Measurements from ENCODE around the gene PGAM4. TPM values are rescaled to one million over a fixed set of nuclear protein-coding genes. Genes with fewer than 3 reads are reported as not detected.
"Not testable (repeated sequence)": the region's sequence is repeated elsewhere in the genome, so short reads cannot be mapped to it uniquely, and the experiment has no call there.

PGAM4 gene
- total RNA-seq, 2 experiments from 2014 or later: 0.70 to 1.9 TPM

DNA sequence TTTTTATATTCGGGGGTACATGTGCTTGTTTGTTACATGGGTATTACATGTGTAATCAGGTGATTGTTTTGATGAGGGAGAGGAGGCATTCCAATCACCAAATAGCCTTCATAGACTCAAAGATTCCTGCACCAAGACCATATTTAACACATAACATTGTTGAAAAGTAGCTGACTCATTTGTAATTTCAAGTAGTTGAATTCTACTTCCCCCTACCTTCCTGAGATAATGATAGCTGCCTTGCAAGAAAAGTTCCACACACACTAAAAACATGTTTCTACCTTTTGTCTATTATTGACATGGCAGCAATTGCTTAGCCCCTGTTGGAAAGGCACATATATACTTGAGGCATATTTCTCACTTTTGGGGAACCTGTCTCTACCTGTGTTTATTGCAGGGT lies 16.1 kb downstream of the PGAM4 start:
- no peaks in the 10 kb centered on the region for H3K27me3 Mint-ChIP-seq
- peaks cover 3% of the 10 kb centered on the region for H3K9me3 Mint-ChIP-seq
- intact Hi-C loops (cut with micrococcal nuclease): no loop called here
- H3K4me3 Mint-ChIP-seq: no peak overlapping the region
- POLR2A ChIA-PET: interaction anchor here (0.7 to 0.9 kb wide), 2 partner anchors 18 to 35 kb away, joined by 3 read pairs; no protein-coding TSS in a partner anchor
- CTCF ChIA-PET: no interaction called here
- H3K36me3 Mint-ChIP-seq: peaks cover 10% of the 10 kb centered on the region
- H3K4me1 Mint-ChIP-seq (ENCODE audit: low read depth): peaks cover 15% of the 10 kb centered on the region
- H3K27ac Mint-ChIP-seq: no peak overlapping the region
- DNase-seq: no peak

GRCh38 chrX:77952173-77952572 lies 17.3 kb downstream of the PGAM4 start:
- H3K27me3 Mint-ChIP-seq: no peaks in the 10 kb centered on the region
- CTCF ChIA-PET: no interaction called here

GRCh38 chrX:77949840-77950239 lies 19.6 kb downstream of the PGAM4 start:
- Mint-ChIP-seq H3K9me3 (no peaks in the 10 kb centered on the region), H3K4me3 (no peak overlapping the region), H3K4me1 (ENCODE audit: low read depth) (peaks cover 6% of the 10 kb centered on the region), H3K27me3 (no peaks in the 10 kb centered on the region), H3K27ac (no peak overlapping the region), H3K36me3 (peaks cover 2% of the 10 kb centered on the region)
- ChIA-PET CTCF (no interaction called here), POLR2A (no interaction called here)
- intact Hi-C loops (cut with micrococcal nuclease): no loop called here
- DNase-seq: no peak

More at GRCh38 chrX:77952173-77952572, 17.3 kb downstream of the PGAM4 start:
- Mint-ChIP-seq H3K27ac (no peak overlapping the region), H3K36me3 (peaks cover 5% of the 10 kb centered on the region), H3K4me3 (no peak overlapping the region), H3K4me1 (ENCODE audit: low read depth) (peaks cover 8% of the 10 kb centered on the region), H3K9me3 (peaks cover 3% of the 10 kb centered on the region)
- intact Hi-C loops (cut with micrococcal nuclease): no loop called here
- DNase-seq: no peak
- POLR2A ChIA-PET: no interaction called here

- no peak for DNase-seq
- peaks cover 3% of the 10 kb centered on the region for H3K4me1 Mint-ChIP-seq (ENCODE audit: low read depth)
- no peaks in the 10 kb centered on the region for H3K27me3 Mint-ChIP-seq
- intact Hi-C loops (cut with micrococcal nuclease): no loop called here
- POLR2A ChIA-PET: no interaction called here
- H3K36me3 Mint-ChIP-seq: peaks cover 2% of the 10 kb centered on the region
- CTCF ChIA-PET: no interaction called here
- no peak overlapping the region for H3K27ac Mint-ChIP-seq
- H3K4me3 Mint-ChIP-seq: no peak overlapping the region
- H3K9me3 Mint-ChIP-seq: no peaks in the 10 kb centered on the region
Measured at GRCh38 chrX:77946571-77946970, 22.9 kb downstream of the PGAM4 start.

DNA sequence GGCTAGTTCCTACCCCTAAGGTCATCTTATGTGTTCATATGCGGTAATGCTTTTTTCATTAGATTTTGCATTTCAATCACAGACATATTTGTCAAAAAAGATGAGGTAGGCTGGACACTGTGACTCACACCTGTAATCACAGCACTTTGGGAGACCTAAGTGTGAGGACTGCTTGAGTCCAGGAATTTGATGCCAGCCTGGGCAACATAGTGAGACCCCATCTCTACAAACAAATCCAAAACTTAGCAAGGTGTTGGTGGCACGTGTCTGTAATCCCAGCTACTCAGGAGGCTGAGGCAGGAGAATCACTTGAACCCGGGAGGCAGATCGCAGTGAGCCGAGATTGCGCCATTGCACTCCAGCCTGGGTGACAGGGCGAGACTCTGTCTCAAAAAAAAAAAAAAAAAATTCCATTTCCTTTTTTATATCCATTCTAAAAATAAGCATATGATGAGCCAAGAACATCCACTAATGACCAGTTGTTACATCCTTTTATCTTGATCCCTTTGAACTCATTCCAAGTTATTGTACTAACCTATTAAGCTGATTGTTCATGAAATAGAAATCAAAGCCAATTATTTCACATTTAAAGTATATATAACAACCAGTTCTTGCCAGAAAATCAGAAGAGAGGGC lies 23.4 kb downstream of the PGAM4 start:
- H3K4me1 Mint-ChIP-seq (ENCODE audit: low read depth): peaks cover 3% of the 10 kb centered on the region
- H3K36me3 Mint-ChIP-seq: peaks cover 2% of the 10 kb centered on the region
- no peak for DNase-seq
- no peak overlapping the region for H3K4me3 Mint-ChIP-seq
- ChIA-PET POLR2A (no interaction called here), CTCF (no interaction called here)
- no peaks in the 10 kb centered on the region for H3K9me3 Mint-ChIP-seq
- no peak overlapping the region for H3K27ac Mint-ChIP-seq
- no peaks in the 10 kb centered on the region for H3K27me3 Mint-ChIP-seq
- intact Hi-C loops (cut with micrococcal nuclease): no loop called here

DNA sequence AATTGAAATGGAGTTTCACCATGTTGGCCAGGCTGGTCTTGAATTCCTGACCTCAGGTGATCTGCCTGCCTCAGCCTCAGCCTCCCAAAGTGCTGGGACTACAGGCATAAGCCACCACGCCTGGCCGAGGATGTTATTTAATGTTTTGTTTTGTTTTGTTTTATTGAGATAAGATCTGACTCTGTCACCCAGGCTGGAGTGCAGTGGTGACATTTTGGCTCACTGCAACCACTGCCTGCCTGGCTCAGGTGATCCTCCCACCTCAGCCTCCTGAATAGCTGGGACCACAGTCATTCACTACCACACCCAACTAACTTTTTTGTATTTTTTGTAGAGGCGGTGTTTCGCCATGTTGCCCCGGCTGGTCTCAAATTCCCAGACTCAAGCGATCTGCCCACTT lies 24.4 kb downstream of the PGAM4 start:
- POLR2A ChIA-PET; H3K4me3 Mint-ChIP-seq; DNase-seq; CTCF ChIA-PET; H3K27me3 Mint-ChIP-seq; H3K9me3 Mint-ChIP-seq; H3K36me3 Mint-ChIP-seq; H3K27ac Mint-ChIP-seq; H3K4me1 Mint-ChIP-seq (ENCODE audit: low read depth); intact Hi-C loops (cut with micrococcal nuclease): not testable (repeated sequence)

DNA sequence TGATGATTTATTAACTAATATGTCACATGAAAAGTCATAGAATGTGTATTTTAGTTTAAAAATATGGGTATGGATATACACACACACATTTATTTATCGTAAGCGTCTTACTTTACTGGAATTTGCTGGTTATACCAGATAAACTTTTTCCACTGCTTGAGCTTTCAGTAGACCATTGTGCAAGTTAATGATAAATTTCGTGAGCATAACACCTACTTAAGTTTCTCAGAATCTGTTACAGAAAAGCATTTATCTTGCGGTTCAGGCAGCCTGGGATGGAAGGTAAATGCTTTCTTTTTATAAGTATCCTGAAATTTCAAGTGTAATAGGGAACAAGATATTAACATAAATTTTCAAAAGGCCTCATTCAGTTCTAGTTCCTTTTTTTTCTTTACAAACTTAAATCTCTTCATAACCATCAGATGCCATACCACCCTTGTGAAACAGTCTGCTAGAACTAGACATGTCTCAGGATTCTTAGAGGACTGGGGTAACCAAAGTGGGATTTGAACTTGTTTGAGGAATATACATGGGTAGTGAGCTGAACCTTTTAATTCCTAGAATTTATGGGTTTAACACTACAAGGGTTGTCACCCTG lies 31.3 kb downstream of the PGAM4 start:
- POLR2A ChIA-PET: no interaction called here
- no peaks in the 10 kb centered on the region for H3K9me3 Mint-ChIP-seq
- no peak for DNase-seq
- H3K27me3 Mint-ChIP-seq: no peaks in the 10 kb centered on the region
- no peaks in the 10 kb centered on the region for H3K36me3 Mint-ChIP-seq
- H3K4me1 Mint-ChIP-seq (ENCODE audit: low read depth): peaks cover 2% of the 10 kb centered on the region
- H3K4me3 Mint-ChIP-seq: no peak overlapping the region
- intact Hi-C loops (cut with micrococcal nuclease): no loop called here
- H3K27ac Mint-ChIP-seq: no peak overlapping the region
- CTCF ChIA-PET: no interaction called here

GRCh38 chrX:77937291-77937690 lies 32.1 kb downstream of the PGAM4 start:
- Mint-ChIP-seq H3K27ac (no peak overlapping the region), H3K27me3 (no peaks in the 10 kb centered on the region), H3K9me3 (no peaks in the 10 kb centered on the region), H3K36me3 (no peaks in the 10 kb centered on the region), H3K4me1 (ENCODE audit: low read depth) (no peaks in the 10 kb centered on the region), H3K4me3 (no peak overlapping the region)
- no peak for DNase-seq
- ChIA-PET CTCF (no interaction called here), POLR2A (no interaction called here)
- intact Hi-C loops (cut with micrococcal nuclease): no loop called here

GRCh38 chrX:77936299-77936698 lies 33.1 kb downstream of the PGAM4 start:
- H3K27me3 Mint-ChIP-seq: no peaks in the 10 kb centered on the region
- no peak overlapping the region for H3K4me3 Mint-ChIP-seq
- POLR2A ChIA-PET: no interaction called here
- no peaks in the 10 kb centered on the region for H3K4me1 Mint-ChIP-seq (ENCODE audit: low read depth)
- no peak for DNase-seq
- no peaks in the 10 kb centered on the region for H3K36me3 Mint-ChIP-seq
- no peak overlapping the region for H3K27ac Mint-ChIP-seq
- CTCF ChIA-PET: no interaction called here
- intact Hi-C loops (cut with micrococcal nuclease): no loop called here
- H3K9me3 Mint-ChIP-seq: no peaks in the 10 kb centered on the region

DNA sequence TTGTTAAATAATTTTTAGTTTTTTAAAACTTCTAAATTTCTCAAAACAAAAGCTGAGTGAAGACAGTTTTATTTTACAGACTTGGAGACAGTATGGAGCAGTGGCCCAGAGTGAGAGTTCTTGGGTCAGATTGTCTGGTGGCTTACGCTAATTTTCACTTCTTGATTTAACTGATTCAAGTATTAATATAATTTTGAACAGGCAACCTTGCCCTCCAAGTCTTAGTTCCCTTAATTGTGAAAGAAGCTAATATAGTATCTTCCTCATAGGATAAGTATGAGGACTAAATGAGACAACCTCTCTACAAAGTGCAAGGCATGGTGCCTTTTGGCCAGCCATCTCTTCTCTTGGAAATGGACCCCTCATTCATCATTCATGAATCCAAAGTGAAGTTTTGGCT lies 33.6 kb downstream of the PGAM4 start:
- Mint-ChIP-seq H3K36me3 (no peaks in the 10 kb centered on the region), H3K27ac (no peak overlapping the region), H3K4me1 (ENCODE audit: low read depth) (no peaks in the 10 kb centered on the region), H3K27me3 (no peaks in the 10 kb centered on the region), H3K9me3 (no peaks in the 10 kb centered on the region), H3K4me3 (no peak overlapping the region)
- DNase-seq: no peak
- intact Hi-C loops (cut with micrococcal nuclease): no loop called here
- ChIA-PET CTCF (no interaction called here), POLR2A (no interaction called here)

- Mint-ChIP-seq H3K27ac (no peak overlapping the region), H3K4me3 (no peak overlapping the region), H3K27me3 (no peaks in the 10 kb centered on the region), H3K4me1 (ENCODE audit: low read depth) (peaks cover 2% of the 10 kb centered on the region), H3K9me3 (no peaks in the 10 kb centered on the region), H3K36me3 (no peaks in the 10 kb centered on the region)
- intact Hi-C loops (cut with micrococcal nuclease): no loop called here
- ChIA-PET POLR2A (no interaction called here), CTCF (no interaction called here)
- DNase-seq: no peak
Measured at GRCh38 chrX:77930581-77930980, 38.9 kb downstream of the PGAM4 start.

DNA sequence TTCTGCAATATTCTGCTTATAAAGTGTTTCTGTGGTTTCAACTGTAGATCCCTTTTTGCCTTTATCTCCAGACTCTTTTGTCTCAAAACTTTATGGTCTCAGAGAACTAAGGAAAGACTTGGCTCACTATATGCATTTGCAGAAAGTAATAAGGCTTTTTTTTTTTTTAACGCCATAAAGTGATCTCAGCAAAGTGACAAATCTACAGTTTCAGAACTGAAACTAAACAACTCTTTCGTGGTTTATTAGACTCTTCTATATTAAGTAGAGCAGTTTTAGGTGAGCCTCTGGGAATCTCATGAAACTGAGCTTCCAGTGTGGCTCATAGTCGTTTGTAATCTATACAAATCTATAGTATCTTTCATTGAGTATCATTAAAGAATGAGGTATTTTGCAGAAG lies 43.7 kb downstream of the PGAM4 start:
- intact Hi-C loops (cut with micrococcal nuclease): no loop called here
- POLR2A ChIA-PET: no interaction called here
- H3K27me3 Mint-ChIP-seq: no peaks in the 10 kb centered on the region
- H3K4me1 Mint-ChIP-seq (ENCODE audit: low read depth): peaks cover 9% of the 10 kb centered on the region
- DNase-seq: no peak
- no peaks in the 10 kb centered on the region for H3K9me3 Mint-ChIP-seq
- H3K36me3 Mint-ChIP-seq: peaks cover 3% of the 10 kb centered on the region
- CTCF ChIA-PET: no interaction called here
- no peak overlapping the region for H3K27ac Mint-ChIP-seq
- no peak overlapping the region for H3K4me3 Mint-ChIP-seq

GRCh38 chrX:77924320-77924859 lies 45.0 kb downstream of the PGAM4 start:
- no peak overlapping the region for H3K4me3 Mint-ChIP-seq
- peaks cover 3% of the 10 kb centered on the region for H3K36me3 Mint-ChIP-seq
- intact Hi-C loops (cut with micrococcal nuclease): no loop called here
- no peaks in the 10 kb centered on the region for H3K9me3 Mint-ChIP-seq
- DNase-seq: no peak
- POLR2A ChIA-PET: no interaction called here
- peaks cover 9% of the 10 kb centered on the region for H3K4me1 Mint-ChIP-seq (ENCODE audit: low read depth)
- no peaks in the 10 kb centered on the region for H3K27me3 Mint-ChIP-seq
- H3K27ac Mint-ChIP-seq: no peak overlapping the region
- CTCF ChIA-PET: no interaction called here

All from activated CD4-positive, alpha-beta memory T cell treated with anti-CD3 and anti-CD28 coated beads for 36 hours (primary cell).